Testis (tissue), 2 donors: ENCODE measurements around the gene HSP90B1.

Source experiments
- POLR2A ChIP-seq: fragments of 450-650 bp; IDR thresholded peaks from one replicate; pipeline ENCODE4 v1.6.1; 2017; ENCODE audit warnings: antibody characterized with exemption, mild to moderate bottlenecking, moderate library complexity
- TF ChIP-seq, protein P1 (sequence below), 3 experiments: fragments of 450-650 bp in 2 of 3; fragments of 200-600 bp in 1 of 3; sonication (generic) in 1 of 3; IDR thresholded peaks; one replicate each; pipeline ENCODE4 v1.5.1; 2016 to 2019; ENCODE audit warnings: antibody characterized with exemption in 3 of 3, mild to moderate bottlenecking in 2 of 3, moderate library complexity in 1 of 3

DNA sequence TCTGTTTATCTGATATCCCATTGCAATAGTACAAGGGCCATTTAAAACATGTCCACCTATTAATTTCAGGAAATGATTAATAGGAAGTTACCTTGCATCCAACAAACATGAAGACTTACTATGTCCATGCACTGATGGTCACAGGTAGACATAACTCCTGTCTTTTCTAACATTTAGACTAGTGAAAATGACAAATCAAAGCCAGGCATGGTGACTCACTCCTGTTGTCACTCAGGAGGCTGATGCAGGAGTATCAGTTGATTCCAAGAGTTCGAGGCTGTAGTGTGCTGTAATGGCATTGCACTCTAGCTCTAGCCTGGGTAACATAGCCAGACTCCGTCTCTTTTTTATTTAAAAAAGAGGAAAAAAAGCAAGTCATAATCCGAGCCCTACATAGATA is 14.8 kb downstream of the HSP90B1 start:
- TF ChIP-seq, protein P1, sequence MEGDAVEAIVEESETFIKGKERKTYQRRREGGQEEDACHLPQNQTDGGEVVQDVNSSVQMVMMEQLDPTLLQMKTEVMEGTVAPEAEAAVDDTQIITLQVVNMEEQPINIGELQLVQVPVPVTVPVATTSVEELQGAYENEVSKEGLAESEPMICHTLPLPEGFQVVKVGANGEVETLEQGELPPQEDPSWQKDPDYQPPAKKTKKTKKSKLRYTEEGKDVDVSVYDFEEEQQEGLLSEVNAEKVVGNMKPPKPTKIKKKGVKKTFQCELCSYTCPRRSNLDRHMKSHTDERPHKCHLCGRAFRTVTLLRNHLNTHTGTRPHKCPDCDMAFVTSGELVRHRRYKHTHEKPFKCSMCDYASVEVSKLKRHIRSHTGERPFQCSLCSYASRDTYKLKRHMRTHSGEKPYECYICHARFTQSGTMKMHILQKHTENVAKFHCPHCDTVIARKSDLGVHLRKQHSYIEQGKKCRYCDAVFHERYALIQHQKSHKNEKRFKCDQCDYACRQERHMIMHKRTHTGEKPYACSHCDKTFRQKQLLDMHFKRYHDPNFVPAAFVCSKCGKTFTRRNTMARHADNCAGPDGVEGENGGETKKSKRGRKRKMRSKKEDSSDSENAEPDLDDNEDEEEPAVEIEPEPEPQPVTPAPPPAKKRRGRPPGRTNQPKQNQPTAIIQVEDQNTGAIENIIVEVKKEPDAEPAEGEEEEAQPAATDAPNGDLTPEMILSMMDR (IDR thresholded peaks at IDR 0.05): no peak
- no peak for TF ChIP-seq POLR2A
